Measurements from ENCODE around the gene PAM. TPM values are rescaled to one million over a fixed set of nuclear protein-coding genes. Genes with fewer than 3 reads are reported as not detected.

The PAM gene
- total RNA-seq, 2 experiments from 2014 or later, result 15.1 to 16.1 TPM

DNA sequence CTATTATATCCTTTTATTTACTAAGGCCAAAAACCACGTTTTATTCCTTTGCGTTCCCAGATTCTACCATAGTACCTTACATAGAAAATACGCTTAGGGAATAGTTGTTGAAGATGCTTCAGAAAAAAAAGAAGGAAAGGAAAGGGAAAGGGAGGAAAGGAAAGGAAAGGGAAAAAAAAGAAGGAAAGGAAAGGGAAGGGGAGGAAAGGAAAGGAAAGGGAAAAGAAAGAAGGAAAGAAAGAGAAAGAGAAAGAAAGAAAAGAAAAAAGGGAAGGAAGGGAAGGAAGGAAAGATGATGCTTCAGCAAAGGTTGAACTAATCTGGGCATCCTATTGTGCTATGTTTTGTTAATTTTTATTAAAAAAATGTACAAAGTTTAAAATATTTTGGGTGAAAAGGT is 233.4 kb downstream of the PAM start:
- no peak for DNase-seq
- peaks cover 4% of the 10 kb centered on the region for H3K36me3 Mint-ChIP-seq (ENCODE audit: low read depth)
- H3K4me3 Mint-ChIP-seq, result no peak overlapping the region

DNA sequence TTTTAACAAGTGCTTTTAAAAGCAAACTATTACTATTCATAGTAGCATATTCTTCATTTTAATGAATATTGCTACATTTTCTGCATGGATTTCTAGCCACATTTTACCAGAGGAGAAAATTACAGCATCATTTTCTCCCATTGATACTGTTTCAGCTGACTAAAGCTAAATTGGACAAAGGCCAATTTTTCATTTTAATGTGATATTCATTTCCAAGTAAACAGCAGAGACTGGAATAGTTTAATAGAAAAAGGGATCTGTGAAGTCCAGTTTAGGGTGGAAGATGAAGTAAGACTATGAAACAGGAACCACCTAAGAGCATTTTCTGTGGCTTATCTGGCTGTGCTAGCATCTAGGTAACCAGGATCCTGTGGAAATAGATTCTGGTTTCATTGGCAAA is 236.7 kb downstream of the PAM start:
- Histone ChIP-seq H3K36me3 (ENCODE audit: insufficient read depth, low read length) (no peaks in the 10 kb centered on the region), H3K9me3 (ENCODE audit: control insufficient read depth in 1 of 2, insufficient read depth in 1 of 2, low read length in 2 of 2) (no peaks in the 10 kb centered on the region), H3K4me1 (ENCODE audit: insufficient read depth, low read length) (no peaks in the 10 kb centered on the region), H3K27me3 (ENCODE audit: control insufficient read depth in 1 of 2, insufficient read depth in 2 of 2, low read length in 2 of 2) (no peaks in the 10 kb centered on the region), H3K4me3 (ENCODE audit: low read length) (no peak overlapping the region), H3K27ac (ENCODE audit: low read depth in 1 of 2, low read length in 2 of 2) (no peak overlapping the region)
- Mint-ChIP-seq H3K36me3 (ENCODE audit: low read depth) (no peaks in the 10 kb centered on the region), H3K9me3 (no peaks in the 10 kb centered on the region), H3K4me3 (no peak overlapping the region), H3K27me3 (no peaks in the 10 kb centered on the region), H3K4me1 (ENCODE audit: low read depth) (peaks cover 10% of the 10 kb centered on the region), H3K27ac (no peak overlapping the region)
- DNase-seq, result no peak
- CTCF ChIA-PET, result interaction anchor here (0.9 kb wide), 1 partner anchor 8 kb away, joined by 3 read pairs; no protein-coding TSS in a partner anchor
- no peak for ATAC-seq (ENCODE audit: poor library complexity)
- POLR2A ChIA-PET, result no interaction called here
- TF ChIP-seq, protein P1, sequence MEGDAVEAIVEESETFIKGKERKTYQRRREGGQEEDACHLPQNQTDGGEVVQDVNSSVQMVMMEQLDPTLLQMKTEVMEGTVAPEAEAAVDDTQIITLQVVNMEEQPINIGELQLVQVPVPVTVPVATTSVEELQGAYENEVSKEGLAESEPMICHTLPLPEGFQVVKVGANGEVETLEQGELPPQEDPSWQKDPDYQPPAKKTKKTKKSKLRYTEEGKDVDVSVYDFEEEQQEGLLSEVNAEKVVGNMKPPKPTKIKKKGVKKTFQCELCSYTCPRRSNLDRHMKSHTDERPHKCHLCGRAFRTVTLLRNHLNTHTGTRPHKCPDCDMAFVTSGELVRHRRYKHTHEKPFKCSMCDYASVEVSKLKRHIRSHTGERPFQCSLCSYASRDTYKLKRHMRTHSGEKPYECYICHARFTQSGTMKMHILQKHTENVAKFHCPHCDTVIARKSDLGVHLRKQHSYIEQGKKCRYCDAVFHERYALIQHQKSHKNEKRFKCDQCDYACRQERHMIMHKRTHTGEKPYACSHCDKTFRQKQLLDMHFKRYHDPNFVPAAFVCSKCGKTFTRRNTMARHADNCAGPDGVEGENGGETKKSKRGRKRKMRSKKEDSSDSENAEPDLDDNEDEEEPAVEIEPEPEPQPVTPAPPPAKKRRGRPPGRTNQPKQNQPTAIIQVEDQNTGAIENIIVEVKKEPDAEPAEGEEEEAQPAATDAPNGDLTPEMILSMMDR (IDR thresholded peaks at IDR 0.05), result no peak
- intact Hi-C loops (cut with DNase I, micrococcal nuclease), result no loop called here

More for the DNA sequence above, 233.4 kb downstream of the PAM start:
- Mint-ChIP-seq H3K27ac (no peak overlapping the region), H3K4me1 (ENCODE audit: low read depth) (no peaks in the 10 kb centered on the region), H3K9me3 (peaks cover 6% of the 10 kb centered on the region), H3K27me3 (no peaks in the 10 kb centered on the region)
- no peaks in the 10 kb centered on the region for H3K9me3 ChIP-seq (ENCODE audit: control insufficient read depth in 1 of 2, insufficient read depth in 1 of 2, low read length in 2 of 2)
- H3K27ac ChIP-seq (ENCODE audit: low read depth in 1 of 2, low read length in 2 of 2), result no peak overlapping the region
- CTCF ChIA-PET, result no interaction called here
- H3K4me1 ChIP-seq (ENCODE audit: insufficient read depth, low read length), result no peaks in the 10 kb centered on the region
- POLR2A ChIA-PET, result no interaction called here
- no peak for ATAC-seq (ENCODE audit: poor library complexity)
- intact Hi-C loops (cut with DNase I, micrococcal nuclease), result no loop called here
- TF ChIP-seq, protein P1 (IDR thresholded peaks at IDR 0.05), result no peak
- no peaks in the 10 kb centered on the region for H3K27me3 ChIP-seq (ENCODE audit: control insufficient read depth in 1 of 2, insufficient read depth in 2 of 2, low read length in 2 of 2)
- no peaks in the 10 kb centered on the region for H3K36me3 ChIP-seq (ENCODE audit: insufficient read depth, low read length)
- no peak overlapping the region for H3K4me3 ChIP-seq (ENCODE audit: low read length)

DNA sequence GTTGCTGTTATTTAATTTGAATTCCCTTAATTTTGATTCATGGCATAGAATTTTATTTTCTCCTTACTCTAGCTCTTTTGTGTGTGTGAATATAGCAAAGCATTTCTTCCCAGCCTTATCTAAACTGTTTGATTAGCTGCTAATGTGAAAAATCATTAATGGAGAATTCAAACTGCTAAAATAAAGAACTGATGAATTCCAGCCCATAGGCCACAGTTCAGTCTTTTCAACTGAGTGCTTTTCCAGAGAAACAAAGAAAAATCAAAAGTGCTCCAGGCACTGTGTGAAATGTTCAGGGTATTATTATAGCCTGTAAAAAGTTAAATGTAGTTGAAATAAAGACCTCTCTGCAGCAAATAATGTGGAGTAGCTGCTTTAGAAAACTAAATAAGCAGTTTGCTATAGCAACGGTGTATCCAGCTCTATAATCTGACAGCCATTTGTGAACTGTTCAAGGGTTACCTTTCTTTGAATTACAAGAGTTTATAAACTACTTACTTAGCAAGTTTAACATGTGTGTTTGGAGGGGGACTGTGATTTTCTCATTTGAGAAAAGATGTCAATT is 241.0 kb downstream of the PAM start:
- Mint-ChIP-seq H3K27ac (no peak overlapping the region), H3K4me1 (ENCODE audit: low read depth) (peaks cover 10% of the 10 kb centered on the region)
- CTCF ChIA-PET, result interaction anchor here (0.9 kb wide), 1 partner anchor 38 kb away, joined by 4 read pairs; no protein-coding TSS in a partner anchor

More for the DNA sequence above, 241.0 kb downstream of the PAM start:
- POLR2A ChIA-PET, result no interaction called here
- peaks cover 0 to 7% of the 10 kb centered on the region in 2 experiments for H3K9me3 ChIP-seq (ENCODE audit: control insufficient read depth in 1 of 2, insufficient read depth in 1 of 2, low read length in 2 of 2)
- H3K36me3 ChIP-seq (ENCODE audit: insufficient read depth, low read length), result no peaks in the 10 kb centered on the region
- no peak overlapping the region for H3K4me3 ChIP-seq (ENCODE audit: low read length)
- Mint-ChIP-seq H3K27me3 (no peaks in the 10 kb centered on the region), H3K36me3 (ENCODE audit: low read depth) (no peaks in the 10 kb centered on the region), H3K9me3 (no peaks in the 10 kb centered on the region), H3K4me3 (no peak overlapping the region)
- no peaks in the 10 kb centered on the region for H3K27me3 ChIP-seq (ENCODE audit: control insufficient read depth in 1 of 2, insufficient read depth in 2 of 2, low read length in 2 of 2)
- no peak for DNase-seq
- H3K27ac ChIP-seq (ENCODE audit: low read depth in 1 of 2, low read length in 2 of 2), result no peak overlapping the region
- TF ChIP-seq, protein P1 (IDR thresholded peaks at IDR 0.05), result no peak
- intact Hi-C loops (cut with DNase I, micrococcal nuclease), result no loop called here
- ATAC-seq (ENCODE audit: poor library complexity), result no peak
- no peaks in the 10 kb centered on the region for H3K4me1 ChIP-seq (ENCODE audit: insufficient read depth, low read length)

Measured in CD4-positive, alpha-beta T cell (primary cell).